ENCODE measurements around the gene LIMA1.

DNA sequence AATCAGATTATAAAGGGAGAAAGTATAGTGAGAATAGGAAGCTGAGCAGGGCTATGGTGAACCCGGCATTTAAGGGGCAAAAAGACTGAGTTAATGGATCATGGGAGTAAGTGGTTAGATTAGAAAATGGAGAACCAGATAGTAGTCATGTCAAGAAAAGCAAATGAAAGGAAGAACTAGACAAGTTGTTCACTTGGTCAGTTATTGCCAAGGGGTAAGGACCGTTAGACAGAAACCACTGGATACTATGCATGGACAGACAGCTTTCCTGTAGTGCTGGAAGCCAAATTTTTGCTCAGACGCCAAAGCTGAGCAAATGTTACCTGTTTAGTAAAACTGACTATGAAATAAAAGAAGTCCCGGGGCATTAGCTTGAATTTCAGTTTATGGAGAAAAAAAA lies 3.8 kb downstream of the LIMA1 start:
- TF ChIP-seq CTCF (IDR thresholded peaks at IDR 0.05) = no peak
- TF ChIP-seq POLR2A (IDR thresholded peaks at IDR 0.05; ENCODE audit: low read depth) = no peak
- no peak for TF ChIP-seq POLR2AphosphoS5 (IDR thresholded peaks at IDR 0.05)
